ENCODE measurements around the gene CAPN9.

The CAPN9 gene

DNA sequence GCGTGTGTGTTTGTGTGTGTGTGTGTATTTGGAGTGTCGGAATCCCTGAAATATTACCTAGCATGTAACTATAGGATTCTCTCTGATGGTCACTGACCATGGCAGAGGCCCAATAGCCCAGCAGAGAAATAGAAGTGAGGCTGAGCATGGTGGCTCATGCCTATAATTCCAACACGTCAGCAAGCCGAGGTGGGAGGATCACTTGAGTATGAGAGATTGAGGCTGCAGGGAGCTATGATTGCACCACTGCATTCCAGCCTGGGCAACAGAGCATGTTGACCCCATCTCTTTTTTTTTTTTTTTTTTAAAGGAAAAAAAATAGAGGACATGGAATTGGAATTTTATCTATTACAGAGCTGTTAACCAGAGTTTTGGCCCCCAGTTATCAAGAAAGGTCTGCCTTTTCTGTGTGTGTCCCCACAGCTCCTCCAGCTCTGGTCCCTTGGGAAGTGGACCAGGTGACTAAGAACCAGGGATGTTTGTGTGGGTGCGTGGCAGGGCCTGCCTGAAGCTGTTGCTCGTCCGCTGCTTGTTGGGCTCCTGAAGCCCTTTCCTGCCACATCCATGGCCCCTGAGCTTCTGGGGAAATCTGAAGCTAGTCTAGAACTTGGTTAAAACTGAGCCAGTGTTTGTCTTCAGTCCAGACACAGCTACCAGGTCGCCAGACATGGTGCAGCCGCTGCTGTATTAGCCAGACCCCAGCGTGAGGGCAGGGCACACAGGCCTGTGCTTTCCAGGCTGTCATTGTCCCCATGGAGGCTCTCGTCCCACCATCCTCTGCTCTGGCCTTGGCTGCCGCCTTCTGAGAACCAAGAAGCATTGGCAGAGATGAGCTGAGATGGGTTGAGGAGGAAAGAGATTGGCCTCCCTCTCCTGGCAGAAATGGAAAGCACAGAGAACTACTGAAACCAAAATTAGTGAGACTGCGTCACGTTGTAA is 25.5 kb downstream of the CAPN9 start:
- DNase-seq: no peak

DNA sequence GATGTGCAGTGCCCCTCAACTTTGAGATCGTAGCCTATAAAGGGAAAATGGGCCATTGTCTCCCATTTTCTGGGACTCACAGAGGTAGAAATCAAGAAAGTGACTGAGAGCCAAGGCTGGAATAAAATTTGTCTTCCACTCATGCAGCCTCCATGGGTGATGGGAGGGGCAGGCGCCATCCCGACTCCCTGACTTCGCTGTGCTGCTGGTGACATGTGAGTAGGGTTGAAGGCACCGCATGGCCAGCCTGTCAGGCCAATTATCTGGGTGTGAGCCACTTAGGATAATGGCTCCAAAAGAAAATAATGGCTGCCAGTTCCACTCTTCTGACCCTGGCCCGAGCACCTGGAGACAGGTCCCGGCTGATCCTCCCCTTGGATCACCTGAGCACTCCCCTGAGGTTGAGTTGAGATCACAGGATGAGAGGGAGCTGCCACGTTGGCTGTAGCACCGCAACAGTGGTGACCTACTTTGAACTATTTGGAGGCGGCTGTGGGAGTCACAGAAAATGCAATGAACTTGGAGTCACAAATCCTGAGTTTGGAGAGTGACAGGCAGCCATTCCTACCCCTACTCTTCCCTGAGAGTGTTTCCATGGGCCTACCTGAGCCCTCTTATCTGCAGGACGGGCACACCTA is 26.3 kb downstream of the CAPN9 start:
- no peak for DNase-seq

DNA sequence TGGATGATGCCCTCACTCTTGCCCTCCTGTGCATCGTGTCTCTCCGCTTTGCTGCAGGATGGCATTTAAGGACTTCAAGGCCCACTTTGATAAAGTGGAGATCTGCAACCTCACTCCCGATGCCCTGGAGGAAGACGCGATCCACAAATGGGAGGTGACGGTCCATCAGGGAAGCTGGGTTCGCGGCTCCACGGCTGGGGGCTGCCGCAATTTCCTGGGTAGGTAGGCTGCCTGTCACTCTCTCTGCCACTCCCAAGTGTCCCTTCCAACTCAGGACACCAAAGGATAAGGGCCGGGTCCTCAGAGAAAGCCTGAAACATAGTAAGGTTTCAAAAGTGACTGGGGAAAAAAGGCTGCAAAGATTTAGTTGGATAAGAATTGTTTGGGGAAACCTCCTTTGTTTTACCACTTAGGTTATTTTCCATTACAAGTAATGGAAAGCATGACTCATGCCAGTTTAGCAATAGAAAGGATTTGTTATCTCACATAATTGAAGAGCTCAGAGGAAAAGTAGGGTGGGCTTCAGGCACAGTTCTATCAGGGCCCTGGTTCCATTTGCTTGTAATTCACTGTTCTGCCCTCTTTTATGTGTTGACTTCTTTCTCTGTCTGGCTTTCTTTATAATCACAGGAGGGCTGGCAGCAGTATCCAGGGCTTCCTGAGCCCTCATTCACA is 31.9 kb downstream of the CAPN9 start:
- no peak for DNase-seq

DNA sequence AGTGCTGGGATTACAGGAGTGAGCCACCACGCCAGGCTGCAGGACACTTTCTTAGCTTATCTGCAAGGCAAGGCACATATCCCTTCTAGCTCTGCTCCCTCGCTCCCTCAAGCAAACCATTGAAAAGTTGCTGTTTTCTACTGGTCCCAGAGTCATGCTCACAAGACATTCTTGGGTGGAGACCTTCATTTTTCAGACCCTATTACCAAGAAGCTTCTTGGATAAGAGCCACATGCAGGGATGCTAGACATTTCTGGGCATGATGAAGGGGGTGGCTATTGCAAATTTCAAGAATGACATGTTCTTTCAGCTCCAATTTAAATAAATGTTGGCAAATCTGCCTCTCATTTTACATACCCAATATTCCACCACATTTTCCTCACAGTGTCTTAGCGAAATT is 33.9 kb downstream of the CAPN9 start:
- DNase-seq: no peak

DNA sequence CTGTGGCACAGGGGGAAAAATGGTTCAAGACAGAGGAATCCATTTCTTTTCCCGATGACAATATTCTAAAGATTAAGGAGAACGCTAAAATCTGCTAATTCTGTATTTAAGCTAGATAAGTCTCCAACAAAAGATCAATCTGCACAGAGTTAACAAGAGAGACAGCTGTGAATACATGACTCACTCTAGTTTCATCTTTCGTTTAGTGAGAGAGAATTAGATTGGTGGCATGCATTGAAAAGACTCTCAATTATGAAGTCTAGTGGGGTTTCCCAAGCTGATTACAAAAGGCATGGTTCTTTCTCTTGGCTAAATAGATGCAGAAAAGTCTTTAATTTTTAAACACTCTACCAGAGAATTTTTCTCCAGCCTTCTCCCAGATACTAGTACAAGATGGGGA is 34.4 kb downstream of the CAPN9 start:
- DNase-seq: no peak

DNA sequence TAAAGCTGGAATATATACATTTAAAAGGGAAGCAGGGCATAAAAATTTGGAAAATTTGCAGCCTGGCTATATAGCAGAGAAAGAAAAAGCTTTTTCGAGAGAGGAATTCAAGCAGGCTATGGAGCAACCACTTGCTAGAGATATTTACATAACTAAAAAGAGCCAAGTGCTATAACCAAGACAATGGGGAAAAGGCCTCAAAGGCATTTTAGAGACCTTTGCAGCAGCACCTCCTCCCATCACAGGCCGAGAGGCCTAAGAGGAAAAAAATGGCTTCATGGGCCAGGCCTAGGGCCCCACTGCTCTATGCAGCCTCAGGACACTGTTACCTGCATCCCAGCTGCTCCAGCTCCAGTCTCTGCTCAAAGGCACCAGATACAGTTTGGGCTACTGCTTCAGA is 37.0 kb downstream of the CAPN9 start:
- no peak for DNase-seq

DNA sequence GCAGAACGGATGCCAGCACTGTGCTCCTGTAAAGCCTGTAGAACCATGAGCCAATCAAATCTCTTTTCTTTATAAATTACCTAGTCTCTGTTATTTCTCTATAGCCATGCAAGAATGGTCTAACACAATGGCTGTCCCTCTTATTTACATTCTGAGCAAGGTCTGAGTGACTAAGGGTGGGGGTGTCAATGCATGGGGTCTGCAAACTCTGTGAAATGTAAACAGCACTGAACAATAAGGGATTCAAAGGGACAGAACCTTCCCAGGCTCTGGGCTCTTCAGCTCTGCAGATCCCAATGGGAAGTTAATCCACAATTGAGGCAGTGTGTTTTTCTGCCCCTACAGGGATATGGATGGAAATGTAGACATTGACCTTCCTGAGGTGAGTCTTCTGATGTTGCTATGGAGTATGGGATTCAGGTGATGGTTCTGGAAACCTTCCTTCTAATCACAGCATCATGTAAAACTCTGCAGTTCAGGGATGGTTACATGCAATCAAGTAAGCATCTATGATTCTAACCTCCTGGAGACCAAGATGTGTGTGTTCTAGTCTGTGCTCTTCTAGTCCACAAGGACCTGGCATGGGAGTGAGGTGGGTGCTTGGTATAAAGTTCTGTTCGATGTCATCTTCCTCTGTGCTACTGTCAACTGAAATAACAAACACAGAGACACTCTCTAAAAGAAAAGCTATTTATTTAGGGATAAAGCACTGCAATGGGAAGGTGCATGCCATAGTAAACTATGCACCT is 38.6 kb downstream of the CAPN9 start:
- DNase-seq: no peak

DNA sequence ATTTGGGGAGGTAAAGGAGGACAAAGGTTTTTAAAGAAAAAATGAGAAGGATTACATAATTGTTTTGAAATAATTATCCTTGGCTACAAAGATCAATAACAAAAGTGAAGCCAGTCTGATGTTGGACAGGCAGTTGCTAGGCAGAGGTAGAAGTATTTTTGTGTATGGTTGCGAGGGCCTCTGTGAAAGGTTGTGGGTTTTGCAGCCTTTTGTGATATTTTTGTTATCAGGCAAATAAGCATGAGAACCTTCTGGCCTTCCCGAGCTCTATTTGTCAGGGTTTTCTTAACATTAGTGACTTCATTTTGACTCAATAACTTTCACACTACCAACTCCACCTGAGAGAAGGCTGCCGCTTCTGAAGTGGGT is 39.2 kb downstream of the CAPN9 start:
- no peak for DNase-seq

DNA sequence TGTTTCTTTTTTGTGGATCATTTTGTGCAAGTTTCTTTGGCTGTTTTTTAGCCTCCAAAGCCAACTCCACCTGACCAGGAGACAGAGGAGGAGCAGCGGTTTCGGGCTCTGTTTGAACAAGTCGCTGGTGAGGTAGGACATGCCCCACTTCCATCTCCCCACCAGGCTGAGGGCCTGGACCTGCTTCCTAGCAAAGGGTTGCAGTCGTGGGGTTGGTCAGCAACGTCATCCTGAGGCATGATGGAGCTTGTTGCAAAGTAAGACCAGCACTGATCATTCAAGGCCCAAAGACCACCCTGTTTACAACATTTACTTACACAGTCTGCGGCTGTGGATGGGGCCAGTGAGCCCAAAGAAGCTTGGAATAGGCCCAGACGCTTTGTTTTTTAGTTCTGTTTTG is 40.3 kb downstream of the CAPN9 start:
- DNase-seq: no peak

DNA sequence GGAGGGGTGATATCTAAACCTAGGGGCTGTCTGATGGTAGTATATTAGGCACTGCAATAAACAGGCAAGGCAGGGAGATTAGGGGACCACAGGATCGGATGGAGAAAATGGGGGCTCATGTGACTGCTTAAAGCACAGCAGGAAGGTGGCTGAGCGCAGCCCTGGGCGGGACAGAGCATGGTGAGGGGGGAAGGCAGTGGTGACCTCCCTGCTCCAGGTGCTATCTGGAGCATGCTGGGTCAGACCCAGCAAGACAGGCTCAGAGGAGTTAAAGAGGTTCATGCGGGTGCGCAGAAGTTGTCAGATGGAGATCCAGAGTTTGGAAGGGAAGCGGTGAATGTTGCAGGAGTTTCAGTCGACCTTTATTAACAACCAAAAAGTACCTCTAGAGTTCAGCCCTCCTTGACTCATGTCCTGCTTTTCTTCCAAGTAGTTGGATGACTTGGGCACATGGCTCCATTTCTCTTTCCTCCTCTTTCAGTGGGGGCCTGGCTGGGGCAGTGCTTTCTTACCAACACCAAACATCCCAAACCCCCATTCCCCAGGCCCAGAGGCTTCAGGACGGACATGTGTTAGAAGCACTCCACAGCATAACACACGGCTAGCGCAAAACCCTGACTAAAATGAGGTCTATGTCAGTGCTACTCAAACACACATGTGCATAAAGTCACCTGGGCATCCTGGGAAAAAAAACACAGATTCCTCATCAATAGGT is 41.5 kb downstream of the CAPN9 start:
- DNase-seq: no peak

DNA sequence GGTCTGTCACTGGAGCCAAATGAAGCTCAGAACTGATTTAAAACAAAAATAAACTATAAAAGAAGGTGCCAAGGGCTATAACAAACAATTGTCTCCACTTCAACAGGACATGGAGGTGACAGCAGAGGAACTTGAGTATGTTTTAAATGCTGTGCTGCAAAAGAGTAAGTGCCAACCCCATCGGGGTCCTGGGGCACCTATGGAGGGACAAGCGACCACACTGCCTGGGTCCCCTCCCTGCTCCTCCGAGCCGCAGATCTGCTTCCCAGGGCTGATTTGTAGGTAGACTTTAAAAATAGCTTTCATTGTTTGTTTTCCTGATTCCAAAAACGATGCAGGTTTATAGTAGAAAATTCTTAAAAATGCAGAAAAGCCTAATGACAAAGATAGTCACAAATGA is 42.8 kb downstream of the CAPN9 start:
- no peak for DNase-seq

DNA sequence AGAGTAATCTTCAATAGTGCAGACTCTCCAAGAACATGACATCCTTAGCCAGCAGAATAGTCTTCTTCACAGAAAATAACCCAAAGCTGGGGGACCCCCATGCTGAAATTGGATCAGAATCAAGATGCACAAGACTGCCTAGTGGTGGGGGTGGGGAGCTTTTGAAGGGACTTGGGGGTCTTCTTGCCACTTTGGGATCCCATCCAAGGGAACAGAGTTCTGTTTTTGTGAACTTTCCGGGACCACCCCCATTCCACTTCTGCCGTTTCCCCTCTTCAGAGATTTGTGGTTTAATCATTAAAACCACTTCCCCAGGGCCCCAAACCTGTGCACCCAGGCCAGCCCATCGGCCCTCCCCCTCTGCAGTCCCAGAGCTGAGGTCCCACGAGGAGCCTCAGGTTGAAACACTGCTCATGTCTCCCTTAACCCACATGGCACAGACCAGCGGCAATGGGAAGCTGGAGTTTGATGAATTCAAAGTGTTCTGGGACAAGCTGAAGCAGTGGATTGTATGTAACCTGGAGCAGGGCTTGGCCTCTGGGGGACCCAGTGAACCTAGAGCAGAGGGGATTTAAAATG is 44.9 kb downstream of the CAPN9 start:
- DNase-seq: no peak

DNA sequence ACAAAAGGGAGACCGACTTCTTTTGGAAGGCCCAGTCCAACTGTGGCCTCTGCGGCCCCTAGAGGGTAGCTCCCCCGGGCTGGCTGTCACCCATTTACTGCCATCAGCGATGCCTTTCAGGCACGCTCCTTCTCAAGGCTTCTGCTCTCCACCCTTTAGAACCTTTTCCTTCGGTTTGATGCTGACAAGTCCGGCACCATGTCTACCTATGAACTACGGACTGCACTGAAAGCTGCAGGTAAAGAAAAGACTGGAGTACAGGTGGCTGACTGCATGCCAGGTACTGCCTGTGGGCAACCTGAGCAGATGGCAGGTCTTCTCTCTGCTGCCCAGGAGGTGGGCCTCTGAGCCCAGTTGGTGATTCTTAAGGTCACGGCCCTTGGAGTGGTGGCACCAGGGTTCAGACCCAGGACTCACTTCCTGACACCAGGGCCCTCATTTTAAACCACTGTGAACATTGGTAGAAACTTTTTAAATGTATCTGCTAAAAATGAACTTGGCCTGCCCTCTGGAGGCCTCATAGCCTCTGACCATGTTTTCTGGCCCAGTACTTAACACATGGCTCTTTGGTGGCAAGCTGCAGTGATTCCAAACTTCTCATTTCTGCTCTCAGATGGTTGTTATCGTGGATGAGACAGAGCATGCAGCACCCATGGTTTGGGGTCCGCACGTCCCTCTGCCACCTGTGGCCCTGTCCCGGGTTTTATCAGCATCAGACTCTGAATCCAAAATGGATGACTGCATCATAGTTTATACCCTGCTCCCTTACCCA is 45.7 kb downstream of the CAPN9 start:
- no peak for DNase-seq

DNA sequence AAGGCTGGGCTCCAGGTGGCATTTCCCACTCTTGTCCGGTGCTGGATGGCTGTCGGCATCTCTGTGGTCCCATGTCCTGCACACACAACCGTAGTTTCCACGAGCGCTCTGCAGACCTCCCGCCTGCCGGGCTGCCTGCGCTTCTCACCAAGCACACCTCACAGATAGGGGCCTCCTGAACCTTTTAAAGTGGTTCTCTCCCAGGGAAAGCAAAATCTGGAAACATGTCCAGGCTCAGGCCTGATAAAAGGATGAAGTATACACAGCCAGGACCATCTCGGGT is 46.2 kb downstream of the CAPN9 start:
- no peak for DNase-seq

DNA sequence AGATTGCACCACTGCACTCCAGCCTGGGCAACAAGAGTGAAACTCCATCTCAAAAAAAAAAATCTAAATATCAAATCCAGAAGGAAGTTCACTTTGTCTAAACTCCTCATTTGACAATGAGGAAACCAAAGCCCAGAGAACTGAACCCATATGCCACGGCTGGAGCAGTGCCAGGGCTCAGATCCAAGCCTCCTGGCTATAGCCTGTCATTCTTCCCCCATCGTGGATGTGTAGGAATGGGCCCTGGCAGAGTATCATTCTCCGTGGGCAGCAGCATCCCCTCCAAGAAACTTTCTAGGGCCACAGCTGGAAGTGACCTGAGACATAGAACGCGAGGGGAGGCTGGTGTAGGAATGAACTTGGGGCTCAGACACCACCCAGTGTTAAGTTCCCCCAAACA is 47.2 kb downstream of the CAPN9 start:
- DNase-seq: no peak

DNA sequence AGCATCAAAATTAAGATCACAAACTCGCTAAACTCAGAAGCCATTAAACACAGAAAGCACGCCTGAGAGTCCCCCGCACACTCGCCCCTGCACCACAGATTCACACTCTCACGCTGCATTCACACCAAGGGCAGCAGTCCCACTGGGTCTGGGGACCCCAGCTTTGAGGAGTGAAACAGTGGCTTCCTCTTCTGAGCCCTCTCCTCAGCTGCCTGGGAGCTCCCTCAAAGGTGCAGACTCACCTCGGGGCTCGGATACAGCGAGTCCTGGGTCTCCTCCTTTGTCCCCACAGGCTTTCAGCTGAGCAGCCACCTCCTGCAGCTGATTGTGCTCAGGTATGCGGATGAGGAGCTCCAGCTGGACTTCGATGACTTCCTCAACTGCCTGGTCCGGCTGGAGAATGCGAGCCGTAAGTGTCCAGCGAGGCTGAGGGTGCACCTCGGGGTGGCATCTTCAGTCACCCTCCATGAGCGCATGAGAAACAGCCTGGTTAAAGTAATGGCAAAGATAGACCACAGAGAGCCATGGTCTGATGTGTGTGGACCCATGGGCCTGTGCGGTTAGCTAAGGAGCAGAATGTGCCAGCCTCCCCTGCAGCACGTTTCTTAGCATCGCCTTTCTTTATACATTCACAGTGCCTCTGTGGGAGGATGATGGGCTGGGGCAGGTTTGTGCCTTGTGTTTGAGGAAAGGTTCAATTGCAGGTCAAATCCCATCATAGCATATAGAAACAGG is 47.9 kb downstream of the CAPN9 start:
- DNase-seq: no peak

DNA sequence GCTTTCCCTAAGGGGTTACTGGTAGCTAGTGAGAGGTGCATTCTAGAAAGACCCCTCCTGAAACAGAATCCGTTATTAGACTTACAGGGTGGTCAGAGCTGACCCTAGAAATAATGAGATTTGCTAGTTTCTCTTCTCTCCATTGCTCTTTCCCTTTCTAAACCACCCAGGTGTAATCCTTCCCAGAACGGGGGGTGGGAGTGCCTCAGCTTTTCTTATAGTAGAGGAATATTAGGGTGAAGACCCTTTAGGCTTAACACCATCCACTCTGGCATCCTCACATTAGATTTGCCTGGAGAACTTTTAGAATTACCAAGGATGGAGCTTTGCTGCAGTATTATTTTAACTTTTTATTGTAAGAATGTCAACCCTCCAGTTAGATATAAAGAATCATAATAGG is 49.4 kb downstream of the CAPN9 start:
- no peak for DNase-seq

DNA sequence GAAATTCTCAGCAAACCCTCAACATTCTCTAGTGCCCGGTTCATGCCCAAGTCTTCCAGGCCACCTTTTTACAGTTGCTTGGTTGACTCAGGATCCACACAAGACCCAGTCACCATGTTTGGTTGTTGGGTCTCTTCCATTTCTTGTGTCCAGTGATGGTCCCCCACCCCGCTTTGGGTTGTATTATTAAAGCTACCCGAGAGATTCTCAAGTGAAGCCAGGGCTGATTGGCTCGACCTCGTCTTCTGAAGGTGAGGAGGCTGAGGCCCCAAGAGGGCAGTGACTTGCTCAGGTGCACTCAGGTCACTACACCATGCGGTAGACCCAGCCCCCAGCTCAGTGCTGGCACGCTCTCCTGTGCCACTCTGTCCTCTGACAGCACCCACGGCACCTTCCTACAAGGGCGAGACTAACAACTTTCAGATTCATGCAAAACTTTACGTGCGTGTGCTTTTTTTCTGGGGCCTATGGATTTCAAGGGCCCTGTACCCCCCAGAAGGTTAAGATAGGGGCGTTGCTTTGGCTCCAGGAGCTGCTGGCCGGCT is 50.3 kb downstream of the CAPN9 start:
- DNase-seq: no peak

DNA sequence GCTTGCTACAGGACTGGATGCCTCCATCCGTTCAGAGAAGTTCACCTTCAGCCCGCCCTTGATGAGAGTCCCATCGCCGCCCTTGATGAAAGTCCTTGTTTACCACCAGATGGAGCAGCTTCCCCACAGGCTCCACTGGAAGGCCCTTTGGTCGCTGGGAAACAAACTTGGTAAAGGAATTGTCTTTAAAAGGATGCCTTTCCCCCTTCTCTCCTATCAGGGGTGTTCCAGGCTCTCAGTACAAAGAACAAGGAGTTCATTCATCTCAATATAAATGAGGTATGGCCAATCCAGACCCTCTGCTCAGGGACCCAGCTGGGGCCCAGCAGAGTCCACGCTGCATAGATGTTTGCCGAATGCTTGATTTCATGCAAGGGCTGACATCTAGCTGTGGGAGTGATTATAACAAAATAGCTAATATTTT is 50.8 kb downstream of the CAPN9 start:
- no peak for DNase-seq

DNA sequence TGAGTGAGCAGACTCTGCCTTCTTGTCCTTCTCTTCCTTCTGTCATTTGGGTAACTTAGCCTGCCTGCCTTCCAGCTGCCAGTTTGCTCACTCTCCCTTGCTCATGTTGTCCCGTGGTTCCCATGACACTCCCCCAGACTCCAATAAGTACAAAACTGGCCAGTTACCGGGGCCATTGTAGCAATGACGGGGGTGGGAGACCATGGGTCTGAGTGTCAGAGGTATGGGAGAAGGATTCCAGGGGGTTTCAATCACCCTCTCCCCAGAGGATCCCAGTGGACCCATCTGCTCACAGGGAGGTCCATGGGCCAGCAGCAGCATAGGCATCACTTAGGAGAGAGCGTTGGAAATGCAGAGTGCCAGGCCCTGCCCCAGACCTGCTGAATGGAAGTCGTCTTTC is 51.3 kb downstream of the CAPN9 start:
- no peak for DNase-seq
